Right atrium auricular region (tissue), 2 donors: Measurements from ENCODE around the gene KIF11. TPM values are rescaled to one million over a fixed set of nuclear protein-coding genes. Genes with fewer than 3 reads are reported as not detected.

ENCODE experiments used
- DNase-seq: peaks from one replicate; pipeline ENCODE4 v3.0.0-alpha.2; 2019; ENCODE audit warnings: low spot score
- H3K27ac ChIP-seq, 2 donors: fragments of 200-600 bp; sonication (generic); 1 replicate in 1 of 2; 2 replicates in 1 of 2; pipeline ENCODE4 v1.5.1; 2016 to 2019
- H3K27me3 ChIP-seq, 2 donors: fragments of 200-600 bp; sonication (generic); one replicate each; pipeline versions ENCODE4 v1.5.1 to v1.6.0; 2017 to 2019
- H3K36me3 ChIP-seq: fragments of 200-600 bp; sonication (generic); one replicate; pipeline ENCODE4 v1.5.1; 2016
- H3K4me1 ChIP-seq, 2 donors: fragments of 200-600 bp; sonication (generic); one replicate each; pipeline versions ENCODE4 v1.5.1 to v1.6.0; 2017 to 2019
- H3K4me3 ChIP-seq, 2 donors: fragments of 200-600 bp; sonication (generic); 1 replicate in 1 of 2; 2 replicates in 1 of 2; pipeline ENCODE4 v1.5.1; 2017 to 2019; ENCODE audit warnings: mild to moderate bottlenecking in 1 of 2, moderate library complexity in 1 of 2
- H3K9me3 ChIP-seq, 2 donors: fragments of 200-600 bp; sonication (generic); one replicate each; pipeline ENCODE4 v1.5.1; 2019
- total RNA-seq, 2 donors: library from RNA; depleted of rRNA; stranded (reverse); fragments of >200 nt; gene quantifications; one replicate each; pipeline ENCODE4 v1.1.0, GENCODE V29; 2016
- TF ChIP-seq, protein P1 (sequence below), 2 donors: fragments of 200-600 bp; sonication (generic); IDR thresholded peaks; one replicate each; pipeline ENCODE4 v1.5.1; 2019; ENCODE audit warnings: antibody characterized with exemption in 2 of 2

Gene KIF11
- total RNA-seq, 2 donors from 2014 or later, result 0.24 to 1.4 TPM

DNA sequence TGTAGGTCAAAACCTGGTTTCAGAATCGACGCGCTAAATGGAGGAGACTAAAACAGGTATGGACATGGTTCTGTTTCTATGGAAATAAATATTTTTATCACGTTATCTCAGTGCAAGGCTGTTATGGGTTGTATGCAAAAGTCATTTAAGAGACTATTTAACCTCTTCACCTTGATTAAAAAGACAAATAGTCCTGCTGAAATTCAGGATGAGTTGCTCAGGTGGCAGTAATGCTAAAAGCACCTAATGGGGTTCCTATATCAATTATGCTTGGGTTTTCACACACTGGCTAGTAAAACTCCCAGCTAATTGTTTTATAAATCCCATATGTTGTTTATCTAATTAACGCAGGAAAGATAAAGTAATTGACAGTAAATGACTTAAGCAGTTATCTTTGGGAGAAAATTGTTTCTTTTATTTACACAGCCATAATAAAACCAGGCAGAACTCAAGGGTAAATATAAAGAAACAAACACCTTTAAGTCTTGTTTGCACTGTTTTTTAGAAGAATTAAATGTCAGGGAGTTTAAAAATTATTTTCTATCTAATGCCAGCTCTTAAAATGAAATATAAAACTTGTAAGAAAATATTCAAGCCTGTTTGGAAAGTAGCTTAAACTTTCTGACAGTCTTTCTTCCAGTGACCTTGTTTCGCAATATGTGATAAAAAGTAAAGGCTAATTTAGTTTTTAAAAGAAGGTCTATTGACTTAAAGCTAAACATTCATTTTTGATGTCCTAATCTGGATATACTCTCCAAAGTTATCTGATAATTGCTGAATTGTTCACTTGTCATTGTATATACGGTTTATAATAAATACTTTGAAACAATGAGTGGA lies 100.0 kb downstream of the KIF11 start:
- H3K4me1 ChIP-seq, result peaks cover 0 to 31% of the 10 kb centered on the region in 2 donors
- no peak for DNase-seq
- H3K4me3 ChIP-seq, result no peak overlapping the region
- H3K27me3 ChIP-seq, result peaks cover 15 to 27% of the 10 kb centered on the region in 2 donors
- peaks cover 0 to 5% of the 10 kb centered on the region in 2 donors for H3K9me3 ChIP-seq
- TF ChIP-seq, protein P1, sequence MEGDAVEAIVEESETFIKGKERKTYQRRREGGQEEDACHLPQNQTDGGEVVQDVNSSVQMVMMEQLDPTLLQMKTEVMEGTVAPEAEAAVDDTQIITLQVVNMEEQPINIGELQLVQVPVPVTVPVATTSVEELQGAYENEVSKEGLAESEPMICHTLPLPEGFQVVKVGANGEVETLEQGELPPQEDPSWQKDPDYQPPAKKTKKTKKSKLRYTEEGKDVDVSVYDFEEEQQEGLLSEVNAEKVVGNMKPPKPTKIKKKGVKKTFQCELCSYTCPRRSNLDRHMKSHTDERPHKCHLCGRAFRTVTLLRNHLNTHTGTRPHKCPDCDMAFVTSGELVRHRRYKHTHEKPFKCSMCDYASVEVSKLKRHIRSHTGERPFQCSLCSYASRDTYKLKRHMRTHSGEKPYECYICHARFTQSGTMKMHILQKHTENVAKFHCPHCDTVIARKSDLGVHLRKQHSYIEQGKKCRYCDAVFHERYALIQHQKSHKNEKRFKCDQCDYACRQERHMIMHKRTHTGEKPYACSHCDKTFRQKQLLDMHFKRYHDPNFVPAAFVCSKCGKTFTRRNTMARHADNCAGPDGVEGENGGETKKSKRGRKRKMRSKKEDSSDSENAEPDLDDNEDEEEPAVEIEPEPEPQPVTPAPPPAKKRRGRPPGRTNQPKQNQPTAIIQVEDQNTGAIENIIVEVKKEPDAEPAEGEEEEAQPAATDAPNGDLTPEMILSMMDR (IDR thresholded peaks at IDR 0.05), result no peak
- no peak overlapping the region for H3K27ac ChIP-seq
- no peaks in the 10 kb centered on the region for H3K36me3 ChIP-seq

DNA sequence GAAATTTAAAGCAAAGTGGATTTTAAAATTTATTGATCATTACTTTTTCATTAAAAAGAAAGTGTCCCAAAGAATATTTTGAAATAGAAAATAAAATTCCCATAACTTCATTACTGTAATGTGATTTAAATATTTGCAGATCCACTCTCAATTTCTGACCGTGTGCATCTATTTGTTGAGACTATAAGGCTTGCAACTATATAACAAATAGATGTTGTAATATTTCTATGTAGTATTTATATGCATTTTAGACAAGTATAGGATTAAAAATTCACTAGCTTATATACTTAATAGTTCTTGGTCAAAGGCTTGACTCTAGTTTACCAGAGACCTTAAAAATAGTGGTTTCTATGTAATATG lies 100.6 kb downstream of the KIF11 start:
- peaks cover 0 to 31% of the 10 kb centered on the region in 2 donors for H3K4me1 ChIP-seq
- no peak overlapping the region for H3K4me3 ChIP-seq
- TF ChIP-seq, protein P1 (IDR thresholded peaks at IDR 0.05), result no peak
- H3K36me3 ChIP-seq, result no peaks in the 10 kb centered on the region
- H3K9me3 ChIP-seq, result peaks cover 0 to 5% of the 10 kb centered on the region in 2 donors
- no peak overlapping the region for H3K27ac ChIP-seq
- DNase-seq, result no peak
- H3K27me3 ChIP-seq, result peaks cover 15 to 27% of the 10 kb centered on the region in 2 donors

DNA sequence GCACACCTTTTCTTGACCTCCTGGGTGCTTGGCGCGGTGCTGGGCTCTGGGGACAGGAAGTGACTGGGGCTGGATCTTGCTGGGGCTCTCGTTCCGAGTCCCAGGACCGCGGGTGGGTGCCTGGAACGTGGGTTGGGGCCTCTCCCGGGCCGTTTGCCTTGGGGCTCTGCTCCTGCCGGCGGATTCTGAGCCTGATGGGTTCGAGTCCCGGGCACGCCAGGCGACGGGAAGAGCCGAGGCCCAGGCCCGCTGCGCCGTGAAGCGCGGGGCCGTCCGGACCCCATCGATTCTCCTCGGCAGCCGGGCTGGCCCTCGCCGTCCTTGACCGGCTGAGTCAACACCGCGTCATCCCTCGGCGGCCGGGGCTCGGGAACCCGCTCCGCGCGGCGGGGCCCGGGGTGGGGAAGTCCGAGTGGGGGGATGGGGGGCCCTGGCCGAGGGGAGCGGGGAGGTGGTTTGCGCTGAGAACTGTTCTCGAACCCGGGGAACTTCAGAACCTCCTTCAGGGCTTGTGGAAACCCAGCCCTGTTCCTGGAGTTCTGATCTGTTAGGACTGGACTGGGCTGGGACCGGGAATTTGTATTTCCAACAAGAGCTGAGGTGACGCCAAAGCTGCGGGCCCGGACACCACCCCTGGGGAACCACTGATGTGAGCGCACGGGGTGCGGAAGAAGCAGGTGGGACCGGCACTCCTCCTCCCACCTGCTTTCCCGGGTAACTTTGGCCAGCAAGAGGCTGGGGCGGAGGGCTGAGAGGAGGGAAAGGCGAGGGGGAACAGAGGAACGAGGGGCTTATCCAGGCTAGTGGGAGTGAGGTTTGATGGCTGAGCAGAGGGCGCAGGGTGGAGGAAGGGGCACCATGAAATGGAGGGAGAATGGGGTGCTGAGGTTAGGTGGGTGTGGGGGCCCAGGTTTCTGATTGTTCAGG lies 103.0 kb downstream of the KIF11 start:
- TF ChIP-seq, protein P1 (IDR thresholded peaks at IDR 0.05), result no peak
- Histone ChIP-seq H3K9me3 (peaks cover 0 to 5% of the 10 kb centered on the region in 2 donors), H3K4me3 (no peak overlapping the region), H3K4me1 (peaks cover 0 to 26% of the 10 kb centered on the region in 2 donors), H3K27me3 (peaks cover 9 to 13% of the 10 kb centered on the region in 2 donors), H3K36me3 (no peaks in the 10 kb centered on the region), H3K27ac (no peak overlapping the region)
- no peak for DNase-seq

DNA sequence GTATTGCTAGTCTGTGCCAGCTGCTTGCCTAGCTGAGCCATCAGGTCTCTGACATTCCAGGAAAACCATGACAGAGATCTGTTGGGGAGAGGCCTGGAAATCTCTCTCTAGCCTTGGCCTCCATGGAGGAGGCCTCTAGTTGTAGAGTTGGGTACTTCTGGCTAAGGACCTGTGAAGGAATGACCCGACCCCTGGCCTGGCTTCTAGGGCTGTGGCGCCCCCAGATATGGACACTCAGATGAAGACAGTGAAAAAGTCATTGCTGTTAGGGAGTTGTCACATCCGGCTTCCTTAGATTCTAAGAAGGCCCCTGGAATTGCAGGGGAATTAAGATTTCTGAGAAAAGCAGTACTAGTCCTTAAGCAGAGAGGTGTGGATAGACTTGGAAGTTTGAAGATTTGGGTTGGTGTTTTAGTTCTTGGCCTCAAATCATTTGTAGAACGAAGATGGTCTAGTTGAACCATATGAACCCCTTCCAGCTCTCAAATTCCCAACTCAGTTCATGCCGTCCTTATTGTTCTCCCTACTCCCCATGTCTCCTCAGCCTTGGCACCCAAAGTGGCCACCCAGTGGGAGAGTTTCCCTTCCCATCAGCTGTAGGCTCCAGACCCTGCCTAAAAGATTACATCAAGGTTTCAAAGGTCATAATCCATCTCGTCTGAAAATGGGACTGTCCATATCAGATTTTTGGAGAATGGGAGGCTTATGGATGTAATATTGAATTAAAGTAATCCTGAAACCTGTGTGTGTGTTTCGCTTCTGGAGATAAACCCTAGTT lies 103.9 kb downstream of the KIF11 start:
- no peak for DNase-seq
- no peak overlapping the region for H3K4me3 ChIP-seq
- H3K36me3 ChIP-seq, result no peaks in the 10 kb centered on the region
- TF ChIP-seq, protein P1 (IDR thresholded peaks at IDR 0.05), result no peak
- no peaks in the 10 kb centered on the region for H3K9me3 ChIP-seq
- H3K4me1 ChIP-seq, result peaks cover 0 to 26% of the 10 kb centered on the region in 2 donors
- H3K27ac ChIP-seq, result no peak overlapping the region
- peaks cover under 1 to 6% of the 10 kb centered on the region in 2 donors for H3K27me3 ChIP-seq
